Caco-2 (cell line): ENCODE data around the gene CTDSPL2. TPM values are rescaled to one million over a fixed set of nuclear protein-coding genes. Genes with fewer than 3 reads are reported as not detected.

Experiments
- BruUV-seq: library from RNA; stranded (reverse); fragments of 400-500 nt; replicated peaks from 2 replicates; lab custom pipeline; 2021; lab: Mats Ljungman, UMichigan
- CTCF ChIA-PET: fragments of 300-600 bp; sonication (Branson Sonifier 250); formaldehyde crosslinking; loops from one replicate; lab custom pipeline; 2022; ENCODE audit warnings: antibody characterized with exemption; lab: Charles Lee
- POLR2A ChIA-PET: fragments of 300-600 bp; sonication (Branson Sonifier 250); formaldehyde crosslinking; loops from one replicate; lab custom pipeline; 2022; ENCODE audit warnings: antibody characterized with exemption; lab: Charles Lee
- DNase-seq, 2 experiments: peaks; one replicate each; pipeline versions ENCODE4 v3.0.0 to v3.0.0-alpha.2; 2020 to 2022
- H3K27me3 ChIP-seq: replicated peaks from 2 replicates; pipeline ENCODE4 v1.6.0; 2011; ENCODE audit warnings: low read length; ENCODE audit not compliant: control insufficient read depth, insufficient read depth
- H3K36me3 ChIP-seq: 2 replicates; pipeline ENCODE4 v1.5.1; 2011; ENCODE audit warnings: low read length; ENCODE audit not compliant: control insufficient read depth, insufficient read depth
- H3K4me1 ChIP-seq: fragments of 250-450 bp; sonication (Bioruptor Pico); 2 replicates; pipeline ENCODE4 v1.5.1; 2020; ENCODE audit warnings: mild to moderate bottlenecking
- H3K4me3 ChIP-seq: 2 replicates; pipeline ENCODE4 v1.5.1; 2011; ENCODE audit warnings: low read depth, mild to moderate bottlenecking, control low read depth, low read length
- H3K9me3 ChIP-seq: fragments of 250-450 bp; sonication (Bioruptor Pico); 2 replicates; pipeline ENCODE4 v1.5.1; 2020; ENCODE audit warnings: mild to moderate bottlenecking, moderate library complexity
- H3K27ac Mint-ChIP-seq: one replicate; pipeline ENCODE4 v1.8.0; 2022; ENCODE audit warnings: mixed read lengths; ENCODE audit not compliant: unreplicated experiment
- H3K27me3 Mint-ChIP-seq: one replicate; pipeline ENCODE4 v1.8.0; 2022; ENCODE audit warnings: mixed read lengths; ENCODE audit not compliant: insufficient read depth, unreplicated experiment
- H3K36me3 Mint-ChIP-seq: one replicate; pipeline ENCODE4 v1.8.0; 2022; ENCODE audit warnings: mild to moderate bottlenecking, mixed read lengths; ENCODE audit not compliant: insufficient read depth, unreplicated experiment
- H3K4me1 Mint-ChIP-seq: one replicate; pipeline ENCODE4 v1.8.0; 2022; ENCODE audit warnings: low read depth, mixed read lengths; ENCODE audit not compliant: unreplicated experiment
- H3K4me3 Mint-ChIP-seq: one replicate; pipeline ENCODE4 v1.8.0; 2022; ENCODE audit warnings: mild to moderate bottlenecking, moderate library complexity, mixed read lengths; ENCODE audit not compliant: unreplicated experiment
- H3K9me3 Mint-ChIP-seq: one replicate; pipeline ENCODE4 v1.8.0; 2022; ENCODE audit warnings: mixed read lengths; ENCODE audit not compliant: unreplicated experiment
- intact Hi-C: fragments of 100-400 bp; cut with micrococcal nuclease; formaldehyde crosslinking; loops from one replicate; pipeline ENCODE4 v1.10.0; 2022; ENCODE audit not compliant: unreplicated experiment
- total RNA-seq: library from RNA; stranded (reverse); gene quantifications from 2 replicates; pipeline ENCODE4 v1.2.3, GENCODE V29; 2022
- TF ChIP-seq, protein P1 (sequence below), 2 experiments: fragments of 200-600 bp in 1 of 2; IDR thresholded peaks; 1 replicate in 1 of 2; 2 replicates in 1 of 2; pipeline versions ENCODE4 v1.5.1 to v1.8.0; 2011 to 2022; ENCODE audit warnings: antibody characterized with exemption in 1 of 2, control low read depth in 1 of 2, inconsistent platforms in 1 of 2, low read depth in 1 of 2, low read length in 1 of 2, mild to moderate bottlenecking in 1 of 2, moderate library complexity in 1 of 2; ENCODE audit not compliant: insufficient read depth in 1 of 2, severe bottlenecking in 1 of 2, unreplicated experiment in 1 of 2

Gene CTDSPL2
- total RNA-seq, 1 experiment from 2014 or later = 60.8 TPM

DNA sequence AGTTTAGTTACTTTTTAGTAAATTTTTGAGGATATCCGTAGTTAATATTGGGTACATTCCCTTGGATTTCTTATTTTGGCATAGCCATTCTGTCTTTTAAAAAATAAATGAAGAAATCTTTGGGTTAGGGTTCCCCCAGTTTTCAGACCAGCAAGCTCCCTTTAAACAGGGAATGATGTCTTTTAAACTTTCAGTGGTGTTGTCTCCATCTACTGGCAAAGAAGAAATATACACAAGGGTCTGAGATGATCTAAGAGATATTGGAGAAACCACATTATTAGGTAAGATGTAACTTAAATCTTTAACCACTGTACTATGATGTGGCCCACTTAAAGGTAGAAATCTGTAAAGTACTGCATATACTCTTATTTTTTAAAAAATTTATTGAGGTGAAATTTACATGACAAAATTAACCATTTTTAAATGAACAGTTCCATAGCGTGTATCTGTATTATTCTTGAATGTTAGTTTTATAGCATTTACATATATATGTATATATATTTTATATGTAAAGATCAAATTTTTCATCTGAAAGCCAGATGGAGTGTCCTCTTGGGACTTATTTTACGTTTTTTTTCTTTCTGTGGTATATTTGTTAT lies 74.4 kb downstream of the CTDSPL2 start:
- no peaks in the 10 kb centered on the region for H3K9me3 Mint-ChIP-seq

DNA sequence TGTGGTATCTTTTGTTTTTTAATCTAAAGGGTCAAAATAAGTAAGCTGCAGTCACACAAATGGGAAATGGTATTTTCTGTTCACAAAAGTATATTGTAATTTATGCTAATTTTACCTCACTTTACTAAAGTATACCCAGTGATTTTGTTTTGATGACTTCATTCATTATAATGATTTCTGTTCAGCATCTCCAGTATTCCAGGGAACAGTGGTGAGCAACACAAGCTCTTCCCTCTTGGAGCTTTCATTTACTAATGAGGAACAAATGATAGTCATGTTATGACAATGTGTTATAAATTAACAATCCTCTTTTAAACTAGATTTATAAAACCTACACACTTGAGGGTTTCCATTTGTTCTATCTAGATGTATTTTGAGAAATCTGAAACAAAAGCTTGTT lies 89.0 kb downstream of the CTDSPL2 start:
- CTCF ChIA-PET = no interaction called here
- POLR2A ChIA-PET = no interaction called here
- TF ChIP-seq, protein P1, sequence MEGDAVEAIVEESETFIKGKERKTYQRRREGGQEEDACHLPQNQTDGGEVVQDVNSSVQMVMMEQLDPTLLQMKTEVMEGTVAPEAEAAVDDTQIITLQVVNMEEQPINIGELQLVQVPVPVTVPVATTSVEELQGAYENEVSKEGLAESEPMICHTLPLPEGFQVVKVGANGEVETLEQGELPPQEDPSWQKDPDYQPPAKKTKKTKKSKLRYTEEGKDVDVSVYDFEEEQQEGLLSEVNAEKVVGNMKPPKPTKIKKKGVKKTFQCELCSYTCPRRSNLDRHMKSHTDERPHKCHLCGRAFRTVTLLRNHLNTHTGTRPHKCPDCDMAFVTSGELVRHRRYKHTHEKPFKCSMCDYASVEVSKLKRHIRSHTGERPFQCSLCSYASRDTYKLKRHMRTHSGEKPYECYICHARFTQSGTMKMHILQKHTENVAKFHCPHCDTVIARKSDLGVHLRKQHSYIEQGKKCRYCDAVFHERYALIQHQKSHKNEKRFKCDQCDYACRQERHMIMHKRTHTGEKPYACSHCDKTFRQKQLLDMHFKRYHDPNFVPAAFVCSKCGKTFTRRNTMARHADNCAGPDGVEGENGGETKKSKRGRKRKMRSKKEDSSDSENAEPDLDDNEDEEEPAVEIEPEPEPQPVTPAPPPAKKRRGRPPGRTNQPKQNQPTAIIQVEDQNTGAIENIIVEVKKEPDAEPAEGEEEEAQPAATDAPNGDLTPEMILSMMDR (IDR thresholded peaks at IDR 0.05; ENCODE audit: insufficient read depth in 1 of 2, low read depth in 1 of 2, low read length in 1 of 2, severe bottlenecking in 1 of 2, unreplicated experiment in 1 of 2) = no peak
- Mint-ChIP-seq H3K4me1 (no peaks in the 10 kb centered on the region), H3K4me3 (no peak overlapping the region), H3K27ac (no peak overlapping the region), H3K9me3 (no peaks in the 10 kb centered on the region), H3K36me3 (peaks cover 30% of the 10 kb centered on the region), H3K27me3 (no peaks in the 10 kb centered on the region)
- Histone ChIP-seq H3K36me3 (no peaks in the 10 kb centered on the region; the same call in 1 of the 2 replicates), H3K4me3 (no peak overlapping the region), H3K4me1 (no peaks in the 10 kb centered on the region), H3K27me3 (no peaks in the 10 kb centered on the region), H3K9me3 (no peaks in the 10 kb centered on the region)
- no peak for DNase-seq
- intact Hi-C loops = no loop called here
- BruUV-seq = no TSS peak

More for the DNA sequence above, 74.4 kb downstream of the CTDSPL2 start:
- Histone ChIP-seq H3K27me3 (no peaks in the 10 kb centered on the region), H3K9me3 (no peaks in the 10 kb centered on the region), H3K36me3 (no peaks in the 10 kb centered on the region), H3K4me1 (no peaks in the 10 kb centered on the region), H3K4me3 (no peak overlapping the region)
- ChIA-PET CTCF (interaction anchor here (0.5 to 1.6 kb wide), 9 partner anchors 10 to 600 kb away, joined by 3 to 23 read pairs (median 5); partner anchors contain the start of genes CTDSPL2, EIF3J and GOLM2), POLR2A (interaction anchor here (0.8 to 1.1 kb wide), 2 partner anchors 74 to 75 kb away, joined by 3 read pairs; no protein-coding TSS in a partner anchor)
- Mint-ChIP-seq H3K27me3 (no peaks in the 10 kb centered on the region), H3K36me3 (peaks cover 47% of the 10 kb centered on the region), H3K27ac (no peak overlapping the region), H3K4me3 (no peak overlapping the region), H3K4me1 (no peaks in the 10 kb centered on the region)
- TF ChIP-seq, protein P1 (IDR thresholded peaks at IDR 0.05; ENCODE audit: insufficient read depth in 1 of 2, low read depth in 1 of 2, low read length in 1 of 2, severe bottlenecking in 1 of 2, unreplicated experiment in 1 of 2) = peak; percentile 60 to 62
- BruUV-seq = no TSS peak
- no peak for DNase-seq
- intact Hi-C loops = loop anchor here (2.0 to 10.0 kb wide), 3 partner anchors 75 to 627 kb away; partner anchors contain the start of genes CTDSPL2 and GOLM2

DNA sequence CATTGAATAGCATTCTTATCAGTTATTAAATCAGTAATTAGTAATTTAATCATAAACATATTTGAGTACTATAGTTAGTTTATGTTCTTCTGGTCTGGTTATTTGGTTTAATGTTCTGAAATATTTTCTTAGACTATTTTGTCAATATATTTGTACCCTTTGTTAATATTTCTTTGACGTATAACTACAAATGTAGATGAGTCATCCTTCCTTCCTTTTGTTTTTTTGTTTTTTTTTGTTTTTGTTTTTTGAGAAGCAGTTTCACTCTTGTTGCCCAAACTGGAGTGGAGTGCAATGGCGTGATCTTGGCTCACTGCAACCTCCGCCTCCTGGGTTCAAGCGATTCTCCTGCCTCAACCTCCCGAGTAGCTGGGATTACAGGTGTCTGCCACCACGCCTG lies 92.1 kb downstream of the CTDSPL2 start:
- Mint-ChIP-seq H3K9me3 (no peaks in the 10 kb centered on the region), H3K27me3 (no peaks in the 10 kb centered on the region), H3K36me3 (peaks cover 50% of the 10 kb centered on the region), H3K4me1 (no peaks in the 10 kb centered on the region), H3K27ac (no peak overlapping the region), H3K4me3 (no peak overlapping the region)
- CTCF ChIA-PET = no interaction called here
- TF ChIP-seq, protein P1 (IDR thresholded peaks at IDR 0.05; ENCODE audit: insufficient read depth in 1 of 2, low read depth in 1 of 2, low read length in 1 of 2, severe bottlenecking in 1 of 2, unreplicated experiment in 1 of 2) = no peak
- DNase-seq = no peak
- H3K9me3 ChIP-seq = no peaks in the 10 kb centered on the region
- intact Hi-C loops = no loop called here
- no peaks in the 10 kb centered on the region for H3K4me1 ChIP-seq
- no peaks in the 10 kb centered on the region for H3K27me3 ChIP-seq
- no TSS peak for BruUV-seq
- no peaks in the 10 kb centered on the region; the same call in 1 of the 2 replicates for H3K36me3 ChIP-seq
- no peak overlapping the region for H3K4me3 ChIP-seq
- POLR2A ChIA-PET = no interaction called here
